GM23248 (cell line): ENCODE measurements around the gene PICALM.

ENCODE experiments used
- EZH2 ChIP-seq: fragments of 200-600 bp; sonication (generic); IDR thresholded peaks from 2 replicates; pipeline ENCODE4 v1.6.1; 2018; ENCODE audit warnings: antibody characterized with exemption, mild to moderate bottlenecking; ENCODE audit not compliant: insufficient read depth, poor library complexity, severe bottlenecking
- EZH2phosphoT487 ChIP-seq: fragments of 200-600 bp; sonication (generic); IDR thresholded peaks from 2 replicates; pipeline ENCODE4 v1.6.1; 2018; ENCODE audit warnings: antibody characterized with exemption, moderate library complexity, mild to moderate bottlenecking, low read depth; ENCODE audit not compliant: insufficient read depth

DNA sequence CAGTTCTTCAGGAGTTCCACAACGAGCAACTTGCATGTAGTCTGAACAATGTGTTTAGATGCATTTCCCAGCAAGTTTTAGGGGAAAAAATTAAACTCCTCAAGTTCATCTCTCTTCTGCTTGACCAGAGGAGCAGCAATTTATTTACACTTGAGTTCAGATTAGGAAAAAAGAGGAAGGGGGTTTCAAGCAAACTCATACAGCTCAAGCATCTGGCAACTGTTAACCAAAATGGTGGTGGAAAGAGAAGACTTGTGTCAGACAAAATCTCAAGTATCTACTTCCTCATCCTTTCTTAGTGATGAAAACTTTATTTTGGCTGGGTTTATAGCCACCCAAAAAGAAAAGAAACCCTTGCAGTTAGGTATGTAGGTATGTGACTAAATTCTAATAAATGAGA is 29.1 kb upstream of the PICALM start:
- TF ChIP-seq EZH2 (no peak), EZH2phosphoT487 (no peak)
